ENCODE measurements around the gene UTRN. TPM values are rescaled to one million over a fixed set of nuclear protein-coding genes. Genes with fewer than 3 reads are reported as not detected.

UTRN gene
- total RNA-seq, 1 donor from 2014 or later, result 33.8 TPM

Other genes starting within 250 kb of the UTRN start
- gene SF3B5, start 189.8 kb upstream of the UTRN start, total RNA-seq, result 43.6 TPM
- gene STX11, start 134.8 kb upstream of the UTRN start, total RNA-seq, result under 0.01 TPM